Progenitor cell of endocrine pancreas (in vitro differentiated cells): Measurements from ENCODE around the gene SUFU. TPM values are rescaled to one million over a fixed set of nuclear protein-coding genes. Genes with fewer than 3 reads are reported as not detected.
A peak's percentile ranks its signal among the peaks of the same experiment; 100 is the strongest.

Experiments
- DNase-seq: peaks from one replicate; pipeline ENCODE4 v3.0.0; 2021; ENCODE audit warnings: low spot score; ENCODE audit not compliant: unreplicated experiment
- H3K27ac Mint-ChIP-seq: 2 replicates; pipeline ENCODE4 v1.8.0; 2021; ENCODE audit warnings: mild to moderate bottlenecking, moderate library complexity, mixed read lengths
- H3K27me3 Mint-ChIP-seq: 2 replicates; pipeline ENCODE4 v1.8.0; 2021; ENCODE audit warnings: mixed read lengths
- H3K36me3 Mint-ChIP-seq: 2 replicates; pipeline ENCODE4 v1.8.0; 2022; ENCODE audit warnings: mixed read lengths; ENCODE audit not compliant: insufficient read depth
- H3K4me1 Mint-ChIP-seq: 2 replicates; pipeline ENCODE4 v1.8.0; 2021; ENCODE audit warnings: low read depth, mixed read lengths
- H3K4me3 Mint-ChIP-seq: 2 replicates; pipeline ENCODE4 v1.8.0; 2021; ENCODE audit warnings: low read depth, mild to moderate bottlenecking, moderate library complexity, mixed read lengths
- H3K9me3 Mint-ChIP-seq: 2 replicates; pipeline ENCODE4 v1.8.0; 2021; ENCODE audit warnings: low read depth, mixed read lengths
- CTCF ChIP-seq: fragments of 200-600 bp; sonication (generic); IDR thresholded peaks from one replicate; pipeline ENCODE4 v1.5.0; 2021; ENCODE audit warnings: antibody characterized with exemption, mild to moderate bottlenecking; ENCODE audit not compliant: unreplicated experiment
- total RNA-seq: library from RNA; stranded (reverse); gene quantifications from 2 replicates; pipeline ENCODE4 v1.2.1, GENCODE V29; 2021

SUFU gene
- total RNA-seq, 1 donor from 2014 or later, result 25.8 TPM

GRCh38 chr10:102641402-102641801 lies 137.6 kb downstream of the SUFU start:
- no peak for DNase-seq
- Mint-ChIP-seq H3K4me1 (peaks cover 15% of the 10 kb centered on the region), H3K4me3 (peak overlapping the region; percentile 84), H3K27me3 (no peaks in the 10 kb centered on the region), H3K27ac (peak overlapping the region; percentile 99), H3K9me3 (peaks cover 3% of the 10 kb centered on the region), H3K36me3 (no peaks in the 10 kb centered on the region)
- no peak for TF ChIP-seq CTCF

- no peaks in the 10 kb centered on the region for H3K9me3 Mint-ChIP-seq
- no peaks in the 10 kb centered on the region for H3K36me3 Mint-ChIP-seq
- DNase-seq, result peak; percentile 96
- peaks cover 20% of the 10 kb centered on the region for H3K4me1 Mint-ChIP-seq
- TF ChIP-seq CTCF, result no peak
- H3K27me3 Mint-ChIP-seq, result no peaks in the 10 kb centered on the region
- H3K4me3 Mint-ChIP-seq, result peak overlapping the region; percentile 90
- H3K27ac Mint-ChIP-seq, result peak overlapping the region; percentile 99
These were observed 138.3 kb downstream of the SUFU start for GRCh38 chr10:102641880-102642735.

- Mint-ChIP-seq H3K4me3 (peak overlapping the region; percentile 90), H3K27ac (peak overlapping the region; percentile 98), H3K4me1 (peaks cover 22% of the 10 kb centered on the region), H3K9me3 (no peaks in the 10 kb centered on the region), H3K27me3 (no peaks in the 10 kb centered on the region), H3K36me3 (no peaks in the 10 kb centered on the region)
- TF ChIP-seq CTCF, result no peak
- DNase-seq, result peak; percentile 37
These were observed 139.1 kb downstream of the SUFU start for GRCh38 chr10:102642736-102643335.

GRCh38 chr10:102643336-102644065 lies 139.7 kb downstream of the SUFU start:
- DNase-seq, result peak; percentile 33
- Mint-ChIP-seq H3K4me1 (peaks cover 26% of the 10 kb centered on the region), H3K9me3 (no peaks in the 10 kb centered on the region), H3K36me3 (no peaks in the 10 kb centered on the region), H3K27ac (peak overlapping the region; percentile 98), H3K27me3 (no peaks in the 10 kb centered on the region), H3K4me3 (peak overlapping the region; percentile 90)
- no peak for TF ChIP-seq CTCF

GRCh38 chr10:102644066-102644645 lies 140.4 kb downstream of the SUFU start, which contains the start of gene TRIM8:
TSS of gene TRIM8 (plus strand) at chr10:102644479. CDS start at chr10:102644618, 139 bp downstream.
- Mint-ChIP-seq H3K4me1 (peaks cover 30% of the 10 kb centered on the region), H3K9me3 (no peaks in the 10 kb centered on the region), H3K36me3 (no peaks in the 10 kb centered on the region), H3K27me3 (no peaks in the 10 kb centered on the region), H3K4me3 (peak within 1 kb of the TSS; percentile 94), H3K27ac (peak within 1 kb of the TSS; percentile 96)
- no peak for TF ChIP-seq CTCF
- peak; percentile 44 for DNase-seq
